ENCODE results near the gene NIPAL1.

The NIPAL1 gene

DNA sequence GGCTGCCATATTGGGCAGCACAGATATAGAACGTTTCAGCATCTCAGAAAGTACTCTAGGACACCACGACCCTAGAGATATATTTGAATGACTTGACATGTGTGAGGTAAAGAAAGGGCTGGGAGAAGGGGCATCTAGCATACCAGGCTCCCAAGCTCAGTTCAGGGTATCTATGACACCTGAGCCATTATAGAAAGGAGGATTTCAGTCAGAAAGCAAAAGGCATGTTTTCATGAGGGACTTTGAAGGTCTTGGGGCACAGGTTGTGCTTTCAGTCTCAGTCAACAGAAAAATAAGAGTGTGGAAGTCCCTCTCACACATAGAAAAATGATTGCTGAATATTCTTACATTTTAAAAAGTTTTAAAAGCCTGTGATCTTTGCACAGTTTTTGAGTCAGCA lies 51.6 kb downstream of the NIPAL1 start:
- DNase-seq = no peak

DNA sequence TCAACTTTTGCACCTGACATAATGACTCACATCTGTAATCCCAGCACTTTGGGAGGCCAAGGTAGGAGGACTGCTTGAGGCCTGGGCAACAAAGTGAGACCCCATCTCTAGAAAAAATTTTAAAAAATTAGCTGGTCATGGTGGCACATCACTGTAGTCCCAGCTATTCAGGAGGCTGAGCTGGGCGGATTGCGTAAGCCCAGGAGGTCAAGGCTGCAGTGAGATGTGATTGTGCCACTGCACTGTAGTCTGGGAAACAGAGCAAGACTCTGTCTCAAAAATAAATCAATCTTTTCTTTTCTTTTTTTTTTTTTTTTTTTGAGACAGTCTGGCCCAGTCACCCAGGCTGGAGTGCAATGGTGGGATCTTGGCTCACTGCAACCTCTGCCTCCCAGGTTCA lies 52.5 kb downstream of the NIPAL1 start:
- DNase-seq = no peak

DNA sequence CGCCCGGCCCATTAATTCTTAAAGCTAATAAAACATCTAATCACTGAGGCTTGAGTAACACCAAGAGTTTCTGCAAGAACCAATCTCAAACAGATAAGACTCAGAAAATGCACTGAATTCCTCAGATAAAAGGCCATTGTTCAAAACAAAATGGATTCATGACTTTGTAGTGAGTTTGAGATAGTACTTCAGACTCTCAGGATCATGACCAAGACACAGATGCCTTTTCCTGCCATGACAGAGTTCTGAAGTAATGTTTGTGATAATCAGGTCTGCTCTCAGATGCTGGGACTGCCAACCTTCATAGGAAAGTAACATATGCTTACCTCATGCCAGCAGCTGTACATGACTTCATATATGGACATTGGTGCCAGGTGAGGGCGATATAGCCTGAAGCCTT lies 54.6 kb downstream of the NIPAL1 start:
- DNase-seq = no peak

DNA sequence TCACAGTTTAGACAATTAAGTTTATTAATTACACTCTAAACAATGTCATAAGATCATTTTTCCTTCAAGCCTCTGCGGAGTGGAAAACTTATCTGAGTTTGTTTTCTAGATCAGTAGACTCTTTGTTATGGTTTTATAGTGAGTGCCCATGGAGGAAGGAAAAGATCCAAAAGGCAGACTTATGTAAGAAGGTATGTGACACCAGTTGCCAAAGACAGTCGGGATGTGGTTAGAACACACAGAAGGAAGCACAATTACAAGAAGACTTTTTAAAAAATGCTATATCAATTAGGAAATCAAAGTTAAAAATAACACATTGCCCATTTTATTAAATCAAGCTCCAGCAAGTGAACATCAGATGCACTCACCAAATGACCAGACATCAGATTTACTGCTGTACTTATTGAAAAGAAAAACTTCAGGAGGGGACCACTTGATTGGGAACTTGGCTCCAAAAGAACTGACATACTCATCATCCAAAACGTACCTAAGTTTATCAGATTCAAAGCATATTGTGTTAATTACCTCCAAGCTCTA lies 57.1 kb downstream of the NIPAL1 start:
- no peak for DNase-seq

GRCh38 chr4:48074657-48075056 lies 58.1 kb downstream of the NIPAL1 start:
- no peak for DNase-seq

DNA sequence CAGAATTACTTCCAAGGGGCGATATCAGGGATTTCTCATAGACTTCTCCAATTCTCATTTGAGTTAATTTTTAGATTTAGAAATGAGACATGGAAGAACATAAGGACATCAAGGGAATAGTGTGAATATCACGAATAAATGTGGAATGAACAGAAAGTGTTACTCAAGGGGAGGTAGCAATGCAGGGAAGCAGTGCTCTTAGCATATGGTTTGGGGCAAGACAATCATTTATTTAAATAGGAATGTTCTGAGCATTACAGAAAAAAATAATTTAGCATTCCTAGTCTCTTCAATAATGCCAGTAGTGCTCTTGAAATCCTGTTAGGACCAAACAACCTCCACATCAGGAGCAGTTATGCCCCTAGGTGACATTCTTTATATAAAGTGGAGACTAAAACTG lies 61.9 kb downstream of the NIPAL1 start:
- no peak for DNase-seq

DNA sequence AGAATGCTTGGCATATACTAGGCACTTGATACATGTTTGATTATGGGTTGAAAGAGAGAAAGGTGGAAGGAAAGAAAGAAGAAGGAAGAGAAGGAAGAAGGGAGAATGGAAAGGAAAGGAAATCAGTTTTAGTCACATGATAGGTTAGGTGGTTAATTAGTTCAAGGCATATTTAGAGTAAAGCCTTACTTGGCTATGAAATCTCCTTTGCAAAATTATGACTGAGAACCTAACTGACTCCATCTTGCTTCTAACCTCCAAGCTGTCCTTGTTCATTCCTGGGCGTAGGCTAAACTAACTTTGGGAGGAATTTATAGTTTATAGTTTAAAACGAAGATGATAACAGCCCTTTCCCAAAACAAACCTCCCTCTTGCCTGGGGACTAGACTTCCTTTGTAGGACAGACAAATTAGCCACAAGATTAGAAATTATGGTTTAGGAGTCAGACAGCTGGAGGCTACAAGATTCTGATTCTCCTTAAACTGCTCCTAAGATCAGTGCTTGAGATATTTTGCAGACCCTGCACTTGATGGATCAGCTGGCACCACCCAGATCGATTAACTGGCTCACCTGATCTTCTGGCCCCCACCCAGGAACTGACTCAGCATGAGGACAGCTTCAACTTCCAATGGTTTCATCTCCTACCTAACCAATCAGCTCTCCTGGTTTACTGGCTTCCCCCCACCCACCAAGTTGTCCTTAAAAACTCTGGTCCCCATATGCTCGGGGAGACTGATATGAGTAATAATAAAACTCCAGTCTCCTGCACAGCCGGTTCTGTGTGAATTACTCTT lies 62.5 kb downstream of the NIPAL1 start:
- no peak for DNase-seq

GRCh38 chr4:48079972-48080391 lies 63.4 kb downstream of the NIPAL1 start:
- no peak for DNase-seq

- DNase-seq = no peak
Measured at GRCh38 chr4:48081196-48081595, 64.6 kb downstream of the NIPAL1 start.

GRCh38 chr4:48082956-48083355 lies 66.4 kb downstream of the NIPAL1 start:
- no peak for DNase-seq

DNA sequence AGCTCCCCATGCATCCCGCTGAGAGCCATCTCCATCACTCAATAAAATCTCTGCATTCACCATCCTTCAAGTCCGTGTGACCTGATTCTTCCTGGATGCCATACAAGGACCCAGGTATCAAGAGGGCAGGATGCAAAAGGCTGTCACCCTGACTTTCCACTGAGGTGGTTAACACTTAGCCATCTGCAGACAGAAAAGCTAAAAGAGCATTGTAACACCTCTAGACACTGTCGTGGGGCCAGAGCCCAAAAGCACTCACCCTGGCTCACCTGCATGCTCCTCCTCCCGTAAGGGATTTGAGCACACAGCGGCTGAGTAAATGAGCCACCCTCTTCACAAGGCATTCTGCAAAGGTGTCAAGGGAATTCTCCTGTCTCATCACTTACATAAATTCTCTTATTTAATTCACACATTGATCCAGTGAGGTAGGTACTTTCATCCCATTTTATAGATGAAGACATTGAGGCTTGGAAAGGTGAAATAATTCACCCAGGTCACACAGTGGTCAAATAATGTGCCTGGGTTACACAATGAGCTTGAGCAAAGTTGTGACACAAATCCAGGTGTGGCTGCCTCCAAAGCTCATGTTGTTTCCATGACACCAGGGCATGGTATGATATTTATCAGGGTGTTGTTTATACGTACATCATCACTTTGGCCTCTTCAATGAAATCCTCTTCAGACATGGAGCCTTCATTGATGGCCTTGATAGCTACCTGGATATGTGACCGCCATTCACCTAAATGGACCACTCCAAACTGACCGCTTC lies 69.4 kb downstream of the NIPAL1 start:
- DNase-seq = no peak

Measured in activated CD4-positive, alpha-beta T cell treated with anti-CD3 and anti-CD28 coated beads for 1 hour (primary cell).